Astrocyte (in vitro differentiated cells and primary cell): ENCODE measurements around the gene SLC6A11.

Experiments
- EZH2 ChIP-seq: IDR thresholded peaks from 2 replicates; pipeline ENCODE4 v1.6.1; 2012; ENCODE audit warnings: mild to moderate bottlenecking, low read length, inconsistent platforms; ENCODE audit not compliant: insufficient read depth
- TF ChIP-seq, protein P1 (sequence below): IDR thresholded peaks from 2 replicates; pipeline ENCODE4 v1.5.1; 2011; ENCODE audit warnings: low read depth, mild to moderate bottlenecking, inconsistent platforms, low read length, moderate library complexity; ENCODE audit not compliant: insufficient read depth

DNA sequence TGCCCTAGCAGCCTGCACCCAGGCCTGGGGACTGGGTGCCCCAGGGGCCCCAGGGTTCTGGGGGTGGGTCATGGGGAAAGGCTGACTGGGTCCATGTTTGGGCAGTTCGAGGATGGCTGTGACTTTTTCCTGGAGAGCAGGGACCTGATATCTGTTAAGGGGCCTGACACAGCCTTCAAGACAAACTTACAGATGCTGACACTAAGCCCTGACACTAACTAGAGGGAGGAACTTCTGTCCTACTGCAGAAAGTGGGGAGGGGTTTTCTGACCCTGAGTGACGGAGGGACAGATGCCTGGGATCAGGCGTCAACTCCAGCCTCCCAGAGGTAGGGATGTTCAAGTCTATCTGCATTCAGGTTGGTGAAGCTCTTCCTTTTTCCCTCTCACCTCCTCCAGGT lies 45.0 kb upstream of the SLC6A11 start:
- TF ChIP-seq, protein P1, sequence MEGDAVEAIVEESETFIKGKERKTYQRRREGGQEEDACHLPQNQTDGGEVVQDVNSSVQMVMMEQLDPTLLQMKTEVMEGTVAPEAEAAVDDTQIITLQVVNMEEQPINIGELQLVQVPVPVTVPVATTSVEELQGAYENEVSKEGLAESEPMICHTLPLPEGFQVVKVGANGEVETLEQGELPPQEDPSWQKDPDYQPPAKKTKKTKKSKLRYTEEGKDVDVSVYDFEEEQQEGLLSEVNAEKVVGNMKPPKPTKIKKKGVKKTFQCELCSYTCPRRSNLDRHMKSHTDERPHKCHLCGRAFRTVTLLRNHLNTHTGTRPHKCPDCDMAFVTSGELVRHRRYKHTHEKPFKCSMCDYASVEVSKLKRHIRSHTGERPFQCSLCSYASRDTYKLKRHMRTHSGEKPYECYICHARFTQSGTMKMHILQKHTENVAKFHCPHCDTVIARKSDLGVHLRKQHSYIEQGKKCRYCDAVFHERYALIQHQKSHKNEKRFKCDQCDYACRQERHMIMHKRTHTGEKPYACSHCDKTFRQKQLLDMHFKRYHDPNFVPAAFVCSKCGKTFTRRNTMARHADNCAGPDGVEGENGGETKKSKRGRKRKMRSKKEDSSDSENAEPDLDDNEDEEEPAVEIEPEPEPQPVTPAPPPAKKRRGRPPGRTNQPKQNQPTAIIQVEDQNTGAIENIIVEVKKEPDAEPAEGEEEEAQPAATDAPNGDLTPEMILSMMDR = no peak
- TF ChIP-seq EZH2 = no peak
